ENCODE data around the gene HCFC2.

- TF ChIP-seq CTCF (IDR thresholded peaks at IDR 0.05; ENCODE audit: borderline replicate concordance, extremely low read depth, low read length, poor library complexity, severe bottlenecking): no peak
- no peak for TF ChIP-seq EZH2 (IDR thresholded peaks at IDR 0.05; ENCODE audit: borderline replicate concordance, low read depth, low read length, severe bottlenecking)
Measured at GRCh38 chr12:104056419-104056972, 7.8 kb upstream of the HCFC2 start.
